ENCODE measurements around the gene CEP89.
"Not testable (repeated sequence)": the region's sequence is repeated elsewhere in the genome, so short reads cannot be mapped to it uniquely, and the experiment has no call there.

The CEP89 gene

GRCh38 chr19:32896516-32897214 is 75.1 kb downstream of the CEP89 start:
- Histone ChIP-seq H3K27me3 (ENCODE audit: control insufficient read depth, insufficient read depth, low read length) (no peaks in the 10 kb centered on the region), H3K27ac (ENCODE audit: low read length) (no peak overlapping the region), H3K36me3 (ENCODE audit: control insufficient read depth, insufficient read depth, low read length) (no peaks in the 10 kb centered on the region), H3K4me3 (ENCODE audit: low read length) (no peak overlapping the region), H3K9me3 (ENCODE audit: control insufficient read depth, insufficient read depth, low read length) (no peaks in the 10 kb centered on the region), H3K4me1 (ENCODE audit: control insufficient read depth, insufficient read depth, low read length) (no peaks in the 10 kb centered on the region)
- no peak for DNase-seq (ENCODE audit: low read depth, low spot score)
- no CpG with 5 or more reads among the region's 1 CpG for WGBS (ENCODE audit: insufficient coverage, insufficient read length)

- H3K4me1 ChIP-seq (ENCODE audit: control insufficient read depth, insufficient read depth, low read length) = no peaks in the 10 kb centered on the region
- no peak for DNase-seq (ENCODE audit: low read depth, low spot score)
Measured at GRCh38 chr19:32895384-32895783, 76.4 kb downstream of the CEP89 start.

DNA sequence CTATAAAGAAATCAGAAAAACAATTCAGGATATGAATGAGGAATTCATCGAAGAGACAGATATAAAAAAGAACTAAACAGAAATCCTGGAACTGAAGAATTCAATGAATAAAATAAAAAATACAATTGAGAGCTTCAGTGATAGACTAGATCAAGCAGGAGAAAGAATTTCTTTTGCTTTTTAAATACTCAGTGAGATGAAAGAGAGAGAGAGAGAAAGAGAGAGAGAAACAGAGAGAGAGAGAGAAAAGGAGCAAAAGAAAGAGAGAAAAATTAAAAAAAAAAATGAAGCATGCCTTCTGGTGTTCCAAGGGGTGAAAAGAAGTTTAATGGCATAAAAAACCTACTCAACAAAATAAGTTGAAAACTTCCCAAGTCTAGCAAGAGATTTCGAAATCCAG is 80.1 kb downstream of the CEP89 start:
- H3K27ac ChIP-seq (ENCODE audit: low read length) = no peak overlapping the region
- H3K4me3 ChIP-seq (ENCODE audit: low read length) = no peak overlapping the region
- no peaks in the 10 kb centered on the region for H3K9me3 ChIP-seq (ENCODE audit: control insufficient read depth, insufficient read depth, low read length)
- H3K27me3 ChIP-seq (ENCODE audit: control insufficient read depth, insufficient read depth, low read length) = no peaks in the 10 kb centered on the region
- no CpG with 5 or more reads among the region's 2 CpGs for WGBS (ENCODE audit: insufficient coverage, insufficient read length)
- no peaks in the 10 kb centered on the region for H3K4me1 ChIP-seq (ENCODE audit: control insufficient read depth, insufficient read depth, low read length)
- no peak for DNase-seq (ENCODE audit: low read depth, low spot score)
- no peaks in the 10 kb centered on the region; the same call in 1 of the 2 replicates for H3K36me3 ChIP-seq (ENCODE audit: control insufficient read depth, insufficient read depth, low read length)

More at GRCh38 chr19:32895384-32895783, 76.4 kb downstream of the CEP89 start:
- WGBS (ENCODE audit: insufficient coverage, insufficient read length) = no CpG with 5 or more reads among the region's 3 CpGs
- no peaks in the 10 kb centered on the region for H3K27me3 ChIP-seq (ENCODE audit: control insufficient read depth, insufficient read depth, low read length)
- H3K9me3 ChIP-seq (ENCODE audit: control insufficient read depth, insufficient read depth, low read length) = no peaks in the 10 kb centered on the region
- no peaks in the 10 kb centered on the region for H3K36me3 ChIP-seq (ENCODE audit: control insufficient read depth, insufficient read depth, low read length)
- H3K27ac ChIP-seq (ENCODE audit: low read length) = no peak overlapping the region
- H3K4me3 ChIP-seq (ENCODE audit: low read length) = no peak overlapping the region

DNA sequence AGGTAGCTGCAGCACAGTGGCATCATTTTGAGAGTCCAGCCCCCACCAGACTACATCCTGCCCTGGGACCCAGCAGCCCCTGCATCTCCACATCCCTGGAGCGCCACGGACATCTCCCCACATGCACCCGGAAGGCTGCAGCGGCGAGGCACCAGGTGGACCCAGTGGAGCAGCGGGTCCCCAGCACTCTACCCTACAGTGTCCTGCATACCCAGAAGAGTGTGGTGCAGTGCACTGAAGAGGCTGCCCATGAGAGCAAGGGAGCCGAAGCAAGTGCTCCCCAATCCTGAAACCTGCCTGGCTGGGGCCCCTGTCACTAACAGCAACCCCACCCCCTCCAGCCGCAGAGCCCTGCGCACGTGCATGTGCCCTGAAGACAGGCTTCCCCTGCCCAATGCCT is 80.9 kb downstream of the CEP89 start:
- H3K27ac ChIP-seq (ENCODE audit: low read length) = no peak overlapping the region
- H3K27me3 ChIP-seq (ENCODE audit: control insufficient read depth, insufficient read depth, low read length) = no peaks in the 10 kb centered on the region
- no peak for DNase-seq (ENCODE audit: low read depth, low spot score)
- no CpG with 5 or more reads among the region's 10 CpGs for WGBS (ENCODE audit: insufficient coverage, insufficient read length)
- H3K4me3 ChIP-seq (ENCODE audit: low read length) = no peak overlapping the region
- H3K36me3 ChIP-seq (ENCODE audit: control insufficient read depth, insufficient read depth, low read length) = no peaks in the 10 kb centered on the region; the same call in 1 of the 2 replicates
- H3K4me1 ChIP-seq (ENCODE audit: control insufficient read depth, insufficient read depth, low read length) = no peaks in the 10 kb centered on the region
- H3K9me3 ChIP-seq (ENCODE audit: control insufficient read depth, insufficient read depth, low read length) = no peaks in the 10 kb centered on the region

- Histone ChIP-seq H3K4me1 (ENCODE audit: control insufficient read depth, insufficient read depth, low read length) (no peaks in the 10 kb centered on the region), H3K27me3 (ENCODE audit: control insufficient read depth, insufficient read depth, low read length) (no peaks in the 10 kb centered on the region), H3K4me3 (ENCODE audit: low read length) (no peak overlapping the region), H3K9me3 (ENCODE audit: control insufficient read depth, insufficient read depth, low read length) (no peaks in the 10 kb centered on the region), H3K36me3 (ENCODE audit: control insufficient read depth, insufficient read depth, low read length) (no peaks in the 10 kb centered on the region; the same call in 1 of the 2 replicates), H3K27ac (ENCODE audit: low read length) (no peak overlapping the region)
- no CpG with 5 or more reads among the region's 13 CpGs for WGBS (ENCODE audit: insufficient coverage, insufficient read length)
- no peak for DNase-seq (ENCODE audit: low read depth, low spot score)
Measured at GRCh38 chr19:32890326-32890725, 81.4 kb downstream of the CEP89 start.

DNA sequence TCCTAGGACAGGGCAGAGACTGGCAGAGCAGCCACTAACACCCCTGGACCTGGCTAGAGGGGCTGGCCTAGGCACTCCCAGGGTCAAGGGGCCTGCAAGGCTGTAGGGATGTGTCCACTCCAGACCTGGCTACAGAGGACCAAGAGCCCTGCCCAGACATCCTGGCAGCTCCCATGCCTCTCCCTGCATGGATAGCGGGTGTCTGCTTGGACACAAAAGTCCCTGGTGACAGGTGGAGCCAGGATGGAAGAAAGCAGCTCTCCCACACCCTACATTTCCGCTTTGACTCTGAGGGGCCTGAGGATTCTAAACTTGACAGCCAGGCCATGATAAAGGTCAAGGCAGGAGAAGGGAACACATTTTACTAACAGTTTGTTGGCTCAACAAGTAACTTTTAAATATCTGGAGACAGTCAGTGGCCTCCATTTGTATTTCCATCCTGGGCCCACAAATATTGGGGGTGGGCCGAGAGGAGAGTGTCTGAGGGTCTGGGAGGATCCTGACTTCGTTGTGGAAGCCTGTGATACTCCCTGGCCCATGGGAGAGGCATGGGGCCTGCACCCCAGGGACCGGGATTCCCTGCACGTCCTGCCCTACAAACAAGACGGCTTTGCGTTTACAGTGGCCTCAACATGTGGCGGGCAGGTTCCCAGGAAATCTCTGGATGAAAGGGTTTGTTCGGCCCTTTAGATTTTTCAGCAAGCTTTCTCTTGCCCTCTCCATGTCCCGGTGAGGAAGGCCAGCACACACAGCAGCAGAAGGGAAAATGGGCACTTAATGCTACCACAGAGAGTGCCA is 82.4 kb downstream of the CEP89 start:
- no peak overlapping the region for H3K4me3 ChIP-seq (ENCODE audit: low read length)
- H3K27ac ChIP-seq (ENCODE audit: low read length) = no peak overlapping the region
- WGBS (ENCODE audit: insufficient coverage, insufficient read length) = no CpG with 5 or more reads among the region's 11 CpGs
- no peak for DNase-seq (ENCODE audit: low read depth, low spot score)
- no peaks in the 10 kb centered on the region; the same call in 1 of the 2 replicates for H3K36me3 ChIP-seq (ENCODE audit: control insufficient read depth, insufficient read depth, low read length)
- H3K4me1 ChIP-seq (ENCODE audit: control insufficient read depth, insufficient read depth, low read length) = no peaks in the 10 kb centered on the region
- no peaks in the 10 kb centered on the region for H3K27me3 ChIP-seq (ENCODE audit: control insufficient read depth, insufficient read depth, low read length)
- H3K9me3 ChIP-seq (ENCODE audit: control insufficient read depth, insufficient read depth, low read length) = no peaks in the 10 kb centered on the region

DNA sequence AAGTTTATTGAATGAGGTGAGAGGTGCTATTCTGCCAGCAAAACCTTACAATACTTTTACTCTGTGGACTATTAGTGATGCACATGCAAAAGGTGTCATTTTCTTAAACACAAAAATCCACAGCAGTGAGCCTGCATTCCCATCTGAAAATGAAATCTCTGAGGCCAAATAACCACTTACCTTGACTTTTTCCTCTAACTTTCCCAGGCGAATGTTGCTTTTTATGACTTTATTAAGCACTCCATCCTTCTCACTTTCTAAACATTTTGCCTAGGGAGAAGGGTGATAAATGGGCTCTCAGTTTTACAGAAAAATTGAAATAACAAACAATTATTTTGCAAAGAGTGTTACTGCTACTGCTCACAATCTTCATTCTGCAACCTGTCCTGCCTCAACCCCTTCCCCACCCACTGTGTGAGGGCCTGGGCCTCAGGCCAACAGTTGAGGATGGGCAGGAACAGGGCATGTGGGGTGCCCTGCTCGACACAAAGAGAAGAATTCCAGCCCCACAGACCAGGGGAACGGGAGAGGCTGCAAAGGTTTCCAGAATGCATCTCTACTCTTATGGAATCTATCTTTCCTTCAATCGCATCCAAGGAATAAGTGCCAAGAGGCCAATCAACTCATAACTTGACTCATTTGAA is 84.1 kb downstream of the CEP89 start:
- Histone ChIP-seq H3K36me3 (ENCODE audit: control insufficient read depth, insufficient read depth, low read length) (no peaks in the 10 kb centered on the region; the same call in 1 of the 2 replicates), H3K4me1 (ENCODE audit: control insufficient read depth, insufficient read depth, low read length) (no peaks in the 10 kb centered on the region), H3K9me3 (ENCODE audit: control insufficient read depth, insufficient read depth, low read length) (no peaks in the 10 kb centered on the region), H3K27ac (ENCODE audit: low read length) (no peak overlapping the region), H3K4me3 (ENCODE audit: low read length) (no peak overlapping the region), H3K27me3 (ENCODE audit: control insufficient read depth, insufficient read depth, low read length) (no peaks in the 10 kb centered on the region)
- DNase-seq (ENCODE audit: low read depth, low spot score) = no peak
- WGBS (ENCODE audit: insufficient coverage, insufficient read length) = no CpG with 5 or more reads among the region's 4 CpGs

- Histone ChIP-seq H3K27ac (ENCODE audit: low read length) (no peak overlapping the region), H3K9me3 (ENCODE audit: control insufficient read depth, insufficient read depth, low read length) (no peaks in the 10 kb centered on the region), H3K4me3 (ENCODE audit: low read length) (no peak overlapping the region), H3K27me3 (ENCODE audit: control insufficient read depth, insufficient read depth, low read length) (no peaks in the 10 kb centered on the region), H3K4me1 (ENCODE audit: control insufficient read depth, insufficient read depth, low read length) (no peaks in the 10 kb centered on the region), H3K36me3 (ENCODE audit: control insufficient read depth, insufficient read depth, low read length) (no peaks in the 10 kb centered on the region; the same call in 1 of the 2 replicates)
- no CpG with 5 or more reads among the region's 7 CpGs for WGBS (ENCODE audit: insufficient coverage, insufficient read length)
- DNase-seq (ENCODE audit: low read depth, low spot score) = no peak
Measured at GRCh38 chr19:32886241-32886640, 85.5 kb downstream of the CEP89 start.

- H3K27ac ChIP-seq (ENCODE audit: low read length); H3K36me3 ChIP-seq (ENCODE audit: control insufficient read depth, insufficient read depth, low read length); H3K9me3 ChIP-seq (ENCODE audit: control insufficient read depth, insufficient read depth, low read length); DNase-seq (ENCODE audit: low read depth, low spot score); H3K4me1 ChIP-seq (ENCODE audit: control insufficient read depth, insufficient read depth, low read length); H3K27me3 ChIP-seq (ENCODE audit: control insufficient read depth, insufficient read depth, low read length); H3K4me3 ChIP-seq (ENCODE audit: low read length): not testable (repeated sequence)
- no CpG with 5 or more reads among the region's 5 CpGs for WGBS (ENCODE audit: insufficient coverage, insufficient read length)
Measured at GRCh38 chr19:32885255-32885654, 86.5 kb downstream of the CEP89 start.

GRCh38 chr19:32881766-32882165 is 90.0 kb downstream of the CEP89 start:
- Histone ChIP-seq H3K9me3 (ENCODE audit: control insufficient read depth, insufficient read depth, low read length) (no peaks in the 10 kb centered on the region), H3K4me1 (ENCODE audit: control insufficient read depth, insufficient read depth, low read length) (no peaks in the 10 kb centered on the region), H3K27ac (ENCODE audit: low read length) (no peak overlapping the region), H3K27me3 (ENCODE audit: control insufficient read depth, insufficient read depth, low read length) (no peaks in the 10 kb centered on the region), H3K36me3 (ENCODE audit: control insufficient read depth, insufficient read depth, low read length) (no peaks in the 10 kb centered on the region), H3K4me3 (ENCODE audit: low read length) (no peak overlapping the region)
- DNase-seq (ENCODE audit: low read depth, low spot score) = no peak
- WGBS (ENCODE audit: insufficient coverage, insufficient read length) = no CpG with 5 or more reads among the region's 12 CpGs
